GM19452 (cell line): ENCODE results near the gene MRPL1.
"Not testable (repeated sequence)": the region's sequence is repeated elsewhere in the genome, so short reads cannot be mapped to it uniquely, and the experiment has no call there.

Source experiments
- ATAC-seq: cut with Tn5 transposase; IDR thresholded peaks from one replicate; pipeline ENCODE4 v1.9.1; 2021; ENCODE audit not compliant: unreplicated experiment

The MRPL1 gene

DNA sequence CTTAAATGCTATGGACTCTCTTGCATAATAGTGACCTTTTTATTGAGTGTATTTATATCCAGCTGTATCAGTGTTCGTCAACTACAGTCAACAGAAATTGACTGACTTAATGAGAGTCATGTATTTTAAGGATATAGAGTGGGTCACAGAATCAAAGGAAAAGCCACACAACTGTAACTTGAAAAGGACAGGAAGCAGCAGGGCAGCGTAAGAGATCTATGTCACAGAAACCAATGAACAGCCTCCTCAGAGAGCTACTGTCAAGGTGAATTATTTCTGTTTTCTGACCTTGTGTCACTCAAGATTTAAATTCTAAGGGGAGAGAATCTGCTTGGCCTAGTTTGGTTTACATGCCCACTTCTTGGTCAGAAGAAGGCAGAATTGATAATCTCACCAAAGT is 100.4 kb downstream of the MRPL1 start:
- no peak for ATAC-seq

DNA sequence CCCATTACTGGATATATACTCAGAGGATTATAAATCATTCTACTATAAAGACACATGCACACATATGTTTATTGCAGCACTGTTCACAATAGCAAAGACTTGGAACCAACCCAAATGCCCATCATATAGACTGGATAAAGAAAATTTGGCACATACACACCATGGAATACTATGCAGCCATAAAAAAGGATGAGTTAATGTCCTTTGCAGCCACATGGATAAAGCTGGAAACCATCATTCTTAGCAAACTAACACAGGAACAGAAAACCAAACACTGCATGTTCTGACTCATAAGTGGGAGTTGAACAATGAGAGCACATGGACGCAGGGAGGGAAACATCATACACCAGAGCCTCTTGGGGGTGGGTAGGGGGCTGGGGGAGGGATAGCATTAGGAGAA is 111.0 kb downstream of the MRPL1 start:
- not testable (repeated sequence) for ATAC-seq

DNA sequence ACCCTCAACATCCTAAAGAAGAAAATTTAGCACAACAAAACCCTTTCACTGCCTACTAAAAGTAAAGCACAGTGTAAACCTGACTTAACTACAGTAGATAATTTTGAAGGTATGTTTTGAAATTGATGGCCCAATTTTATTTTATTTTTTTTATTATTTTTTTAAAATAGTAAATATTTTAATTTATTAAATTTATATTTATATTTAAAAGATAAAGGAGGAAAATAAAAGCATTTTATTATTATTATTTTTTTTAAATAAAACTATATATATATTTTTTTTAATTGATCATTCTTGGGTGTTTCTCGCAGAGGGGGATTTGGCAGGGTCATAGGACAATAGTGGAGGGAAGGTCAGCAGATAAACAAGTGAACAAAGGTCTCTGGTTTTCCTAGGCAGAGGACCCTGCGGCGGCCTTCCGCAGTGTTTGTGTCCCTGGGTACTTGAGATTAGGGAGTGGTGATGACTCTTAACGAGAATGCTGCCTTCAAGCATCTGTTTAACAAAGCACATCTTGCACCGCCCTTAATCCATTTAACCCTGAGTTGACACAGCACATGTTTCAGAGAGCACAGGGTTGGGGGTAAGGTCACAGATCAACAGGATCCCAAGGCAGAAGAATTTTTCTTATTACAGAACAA is 120.4 kb downstream of the MRPL1 start:
- ATAC-seq: not testable (repeated sequence)

DNA sequence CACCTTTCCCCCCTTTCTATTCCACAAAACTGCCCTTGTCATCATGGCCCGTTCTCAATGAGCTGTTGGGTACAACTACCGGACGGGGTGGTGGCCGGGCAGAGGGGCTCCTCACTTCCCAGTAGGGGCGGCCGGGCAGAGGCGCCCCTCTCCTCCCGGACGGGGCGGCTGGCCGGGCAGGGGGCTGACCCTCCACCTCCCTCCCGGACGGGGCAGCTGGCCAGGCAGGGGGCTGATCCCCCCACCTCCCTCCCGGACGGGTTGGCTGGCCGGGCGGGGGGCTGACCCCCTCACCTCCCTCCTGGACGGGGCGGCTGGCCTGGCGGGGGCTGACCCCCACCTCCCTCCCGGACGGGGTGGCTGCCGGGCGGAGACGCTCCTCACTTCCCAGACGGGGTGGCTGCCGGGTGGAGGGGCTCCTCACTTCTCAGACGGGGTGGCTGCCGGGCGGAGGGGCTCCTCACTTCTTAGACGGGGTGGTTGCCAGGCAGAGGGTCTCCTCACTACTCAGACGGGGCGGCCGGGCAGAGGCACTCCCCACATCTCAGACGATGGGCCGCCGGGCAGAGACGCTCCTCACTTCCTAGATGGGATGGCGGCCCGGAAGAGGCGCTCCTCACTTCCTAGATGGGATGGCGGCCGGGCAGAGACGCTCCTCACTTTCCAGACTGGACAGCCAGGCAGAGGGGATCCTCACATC is 121.1 kb downstream of the MRPL1 start:
- ATAC-seq: not testable (repeated sequence)

DNA sequence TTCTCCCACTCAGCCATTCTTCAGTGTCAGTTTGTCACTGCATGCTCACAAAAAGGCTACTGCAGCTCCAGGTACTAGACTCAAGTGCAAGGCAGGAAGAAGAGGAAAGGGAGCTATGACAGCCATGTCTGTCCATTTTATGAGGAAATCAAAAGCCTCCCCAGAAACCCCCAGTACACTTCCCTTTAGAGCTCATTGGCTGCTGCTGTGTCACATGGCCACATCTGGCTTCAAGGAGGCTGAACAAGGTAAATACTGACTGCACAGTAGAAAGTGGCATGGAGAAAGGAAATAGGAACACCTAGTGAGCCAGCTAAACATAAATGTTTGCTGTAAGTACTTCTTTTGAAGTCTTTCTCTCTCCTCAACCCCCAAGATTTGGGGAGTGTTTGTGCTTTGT is 127.3 kb downstream of the MRPL1 start:
- no peak for ATAC-seq

DNA sequence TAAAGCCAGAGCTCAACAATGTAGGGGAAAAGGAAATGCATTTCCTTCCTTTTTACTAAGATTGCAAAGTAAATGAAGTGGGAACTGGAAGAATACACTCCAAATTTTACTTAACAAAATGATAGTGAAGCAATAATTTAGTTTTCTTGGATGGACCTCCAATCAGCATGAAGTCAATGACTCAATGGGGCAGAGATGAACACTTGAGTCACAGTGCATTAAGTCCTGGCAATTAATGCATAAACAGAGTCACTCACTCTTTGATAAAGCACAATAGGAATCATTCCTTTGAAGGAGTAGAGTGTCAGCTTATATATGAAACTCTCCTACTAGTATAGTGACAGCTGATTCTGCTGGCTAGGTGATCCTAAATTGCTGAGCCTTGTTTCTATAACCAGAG is 127.8 kb downstream of the MRPL1 start:
- ATAC-seq: no peak

DNA sequence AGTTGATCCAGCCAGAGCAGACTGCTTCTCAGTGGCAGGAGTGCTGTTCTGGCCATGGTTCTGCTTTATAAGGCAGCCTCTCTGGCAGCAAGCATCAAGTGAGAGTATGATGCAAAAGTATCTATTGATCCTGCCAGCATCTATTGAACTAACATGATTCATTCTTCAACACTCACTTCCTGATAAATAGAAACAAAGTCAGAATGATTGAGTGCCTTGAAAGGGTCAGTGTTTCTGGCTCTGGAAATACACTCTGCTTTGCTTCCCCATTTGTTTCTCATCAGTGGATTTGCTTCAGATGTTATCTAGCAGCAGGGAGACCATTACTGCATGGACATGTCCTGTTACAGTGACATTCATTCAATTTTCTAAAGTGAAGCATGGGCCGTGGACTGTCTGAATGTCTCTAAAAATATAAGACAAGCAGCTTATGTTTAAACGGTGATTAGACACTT is 128.3 kb downstream of the MRPL1 start:
- no peak for ATAC-seq

DNA sequence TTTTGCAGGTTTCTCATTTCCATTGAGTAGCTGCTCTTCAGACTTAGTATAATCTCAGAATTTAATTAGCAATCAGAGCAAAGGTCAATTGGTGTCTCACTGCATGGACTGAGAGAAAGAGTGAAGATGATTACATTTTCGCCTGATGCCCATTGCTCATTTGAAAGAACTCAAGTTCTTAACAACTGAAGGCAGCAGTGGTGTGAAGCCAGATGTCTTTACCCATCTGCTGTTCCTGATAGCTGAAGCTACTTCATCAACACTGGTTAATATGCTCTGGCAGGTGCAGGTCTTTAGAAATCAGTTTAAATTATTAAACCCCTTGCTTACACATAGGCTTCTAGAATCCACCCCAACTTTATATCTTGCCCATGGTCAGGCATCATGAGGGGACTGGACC is 130.0 kb downstream of the MRPL1 start:
- no peak for ATAC-seq

DNA sequence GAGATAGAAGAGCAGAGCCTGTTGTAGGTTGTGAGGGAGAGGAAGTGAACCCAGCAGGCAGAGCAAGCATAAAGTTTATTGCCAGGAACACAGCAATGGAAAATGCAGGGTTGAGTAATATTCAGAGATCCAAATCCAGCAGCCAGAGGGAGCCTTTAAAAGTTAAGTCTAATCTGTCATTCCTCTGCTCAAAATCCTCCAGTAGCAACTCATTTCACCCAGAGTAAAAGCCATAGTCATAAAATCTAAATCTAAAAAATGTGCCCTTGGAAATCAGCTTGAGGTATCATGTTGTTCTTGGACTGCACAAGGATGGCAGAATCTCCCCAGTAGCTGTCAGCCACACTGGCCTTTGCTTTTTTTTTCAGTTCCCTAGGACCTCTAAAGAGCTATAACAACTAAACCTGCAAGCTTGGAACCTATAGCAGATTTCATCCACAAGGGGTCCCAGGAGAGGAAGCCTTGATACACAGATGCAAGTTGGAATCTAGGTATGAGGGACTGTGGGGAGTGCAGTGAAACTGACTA is 131.6 kb downstream of the MRPL1 start:
- peak; percentile 55 for ATAC-seq

DNA sequence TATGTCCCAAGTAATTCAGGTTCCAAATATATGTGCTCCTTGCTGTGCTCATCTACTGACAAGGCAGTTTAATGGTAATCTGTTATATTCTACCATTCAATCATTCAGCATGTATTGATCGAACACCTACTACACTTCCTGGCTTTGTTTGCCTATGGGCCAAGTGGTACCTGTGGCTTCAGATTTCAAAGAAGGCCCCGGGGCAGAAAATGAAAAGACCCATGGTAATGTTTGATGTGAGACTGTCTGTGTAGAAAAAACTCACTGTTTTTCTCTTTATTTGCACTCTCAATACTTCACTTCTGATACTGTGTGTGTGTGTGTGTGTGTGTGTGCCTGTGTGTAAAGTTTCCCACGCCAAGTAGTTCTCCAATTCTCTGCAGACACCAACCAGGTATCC is 133.4 kb downstream of the MRPL1 start:
- ATAC-seq: no peak

DNA sequence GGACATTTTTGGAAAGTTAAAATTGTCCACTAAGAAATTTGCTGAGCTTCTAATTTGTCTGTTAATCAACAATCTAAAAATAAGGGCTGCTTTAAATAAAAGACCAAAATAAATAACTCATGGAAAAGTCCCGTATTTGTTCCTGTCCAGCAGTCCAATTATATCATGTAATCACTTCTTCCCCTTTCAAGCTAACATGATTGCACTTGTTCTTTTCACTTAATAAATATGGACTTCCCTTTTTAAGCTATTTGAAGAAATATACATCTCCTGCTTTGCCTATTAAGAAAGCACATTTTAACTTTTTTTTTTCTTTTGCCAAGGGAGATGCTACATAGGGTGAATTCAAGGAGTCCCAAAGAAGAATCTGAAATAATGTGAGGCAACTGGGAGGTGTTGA is 138.9 kb downstream of the MRPL1 start:
- ATAC-seq: no peak

DNA sequence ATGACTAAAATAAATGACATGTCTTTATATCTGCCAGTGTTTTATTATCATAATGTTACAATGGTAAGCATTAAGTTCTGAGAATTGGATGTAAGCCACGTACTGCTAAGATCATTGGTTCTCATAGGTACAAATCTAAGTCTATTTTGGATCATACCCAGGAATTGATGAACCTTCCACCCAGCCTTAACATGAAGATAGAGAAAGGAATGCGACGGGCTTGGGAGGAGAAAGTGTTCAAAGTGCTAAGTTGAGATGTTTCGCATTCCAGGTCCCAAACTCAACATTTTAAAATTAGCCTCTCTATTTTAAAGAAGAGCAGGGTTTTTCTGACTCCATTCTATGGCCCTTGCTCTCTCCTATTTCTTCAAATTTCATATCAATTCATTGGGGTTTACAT is 139.6 kb downstream of the MRPL1 start:
- ATAC-seq: no peak
